Lung (tissue), 12 donors: ENCODE results near the gene TTR. TPM values are rescaled to one million over a fixed set of nuclear protein-coding genes. Genes with fewer than 3 reads are reported as not detected.
A peak's percentile ranks its signal among the peaks of the same experiment; 100 is the strongest.

Experiments
- ATAC-seq: fragments of 200-7000 bp; cut with Tn5 transposase; one replicate; pipeline ENCODE4 v1.9.1; 2020; ENCODE audit warnings: moderate number of reproducible peaks; ENCODE audit not compliant: insufficient read depth, low FRiP score
- DNase-seq, 3 donors: peaks; one replicate each; pipeline ENCODE4 v3.0.0-alpha.2; 2013 to 2017
- H3K27ac ChIP-seq, 2 donors: one replicate each; pipeline ENCODE4 v1.5.1; 2013; ENCODE audit warnings: mild to moderate bottlenecking in 2 of 2, moderate library complexity in 2 of 2, control low read depth in 1 of 2, inconsistent platforms in 1 of 2, low read depth in 1 of 2, low read length in 1 of 2
- H3K27me3 ChIP-seq, 3 donors: one replicate each; pipeline ENCODE4 v1.5.1; 2013; ENCODE audit warnings: low read length in 2 of 3; ENCODE audit not compliant: control insufficient read depth in 3 of 3, insufficient read depth in 3 of 3
- H3K36me3 ChIP-seq, 4 donors: one replicate each; pipeline ENCODE4 v1.5.1; 2013; ENCODE audit warnings: low read length in 4 of 4, mild to moderate bottlenecking in 1 of 4, moderate library complexity in 1 of 4; ENCODE audit not compliant: control insufficient read depth in 4 of 4, insufficient read depth in 4 of 4
- H3K4me1 ChIP-seq, 5 donors: one replicate each; pipeline ENCODE4 v1.5.1; 2013; ENCODE audit warnings: low read length in 5 of 5, mild to moderate bottlenecking in 2 of 5, moderate library complexity in 1 of 5; ENCODE audit not compliant: control insufficient read depth in 5 of 5, insufficient read depth in 5 of 5
- H3K4me3 ChIP-seq: one replicate; pipeline ENCODE4 v1.5.1; 2013; ENCODE audit warnings: mild to moderate bottlenecking, control low read depth, moderate library complexity
- H3K9ac ChIP-seq, 2 donors: one replicate each; pipeline ENCODE4 v1.5.1; 2013; ENCODE audit warnings: low read length in 2 of 2, control low read depth in 1 of 2; ENCODE audit not compliant: insufficient read depth in 1 of 2
- H3K9me3 ChIP-seq, 4 donors: one replicate each; pipeline ENCODE4 v1.5.1; 2013; ENCODE audit warnings: low read length in 3 of 4, mild to moderate bottlenecking in 1 of 4, moderate library complexity in 1 of 4; ENCODE audit not compliant: control insufficient read depth in 4 of 4, insufficient read depth in 3 of 4
- CTCF ChIP-seq: IDR thresholded peaks from 2 replicates; pipeline ENCODE4 v1.5.1; 2012; ENCODE audit warnings: mild to moderate bottlenecking; ENCODE audit errors: control extremely low read depth, extremely low read depth
- WGBS, 2 donors: extraction: QIAGEN DNeasy Blood & Tissue Kit; methylation state at CpG; one replicate each; pipeline ENCODE4 v1.1.7; 2013; 5-methylcytosine and 5-hydroxymethylcytosine counted together
- polyA plus RNA-seq, 2 donors: library from polyadenylated mRNA; stranded (reverse); fragments of 200-250 nt; gene quantifications; one replicate each; pipeline ENCODE4 v1.2.1, GENCODE V29; 2013
- total RNA-seq, 2 donors: library from RNA; depleted of rRNA in 1 of 2; stranded (reverse); fragments of >200 nt in 1 of 2; gene quantifications; one replicate each; pipeline ENCODE4 v1.2.1, GENCODE V29; 2014 to 2021
- donor health status: control.
- donor health status: control.
- donor health status: Bipolar disorder and iron deficiency.
- donor health status: healthy.
- donor health status: DM: yes; HTN: yes; CAD: no.

The TTR gene
- total and polyA plus RNA-seq, 4 donors, result 0.13 to 1.1 (median 0.70) TPM

GRCh38 chr18:31610286-31611205 lies 18.9 kb downstream of the TTR start:
- 50 to 59% methylated on average over 8 of the region's 8 CpGs for WGBS, 2 donors
- no peaks in the 10 kb centered on the region for H3K36me3 ChIP-seq
- no peak overlapping the region for H3K4me3 ChIP-seq
- peak in 2 of 3 donors; percentile 15 to 18 for DNase-seq
- H3K4me1 ChIP-seq, result peaks cover 0 to 6% (median 0%) of the 10 kb centered on the region in 5 donors
- H3K9me3 ChIP-seq, result peaks cover 0 to 1% (median 0%) of the 10 kb centered on the region in 4 donors
- ATAC-seq, result no peak
- no peak overlapping the region for H3K9ac ChIP-seq
- H3K27ac ChIP-seq, result no peak overlapping the region
- H3K27me3 ChIP-seq, result peaks cover 0 to 3% (median 0%) of the 10 kb centered on the region in 3 donors
- TF ChIP-seq CTCF, result no peak

DNA sequence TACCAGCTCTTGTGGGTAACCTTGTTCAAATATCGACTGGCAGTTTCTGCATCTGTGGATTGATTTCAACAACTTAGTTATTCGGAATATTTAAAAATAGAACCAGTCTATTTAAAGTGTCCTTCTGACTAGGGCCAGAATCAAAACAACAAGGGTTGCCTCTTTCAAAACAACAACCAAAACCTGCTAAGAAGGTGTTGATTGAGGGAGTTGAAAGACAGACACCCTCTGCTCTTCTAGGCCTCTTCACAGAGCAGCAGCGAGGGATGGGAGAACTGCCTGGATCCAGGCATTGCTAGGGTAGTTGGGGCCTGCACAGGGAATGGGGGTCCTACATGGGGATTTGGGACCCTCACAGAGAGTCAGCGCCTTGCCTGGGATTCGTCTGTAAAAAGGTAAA lies 19.8 kb downstream of the TTR start:
- 91 to 92% methylated on average over 5 of the region's 5 CpGs for WGBS, 2 donors
- H3K27ac ChIP-seq, result no peak overlapping the region
- H3K36me3 ChIP-seq, result no peaks in the 10 kb centered on the region
- H3K27me3 ChIP-seq, result peaks cover 0 to 3% (median 0%) of the 10 kb centered on the region in 3 donors
- H3K4me1 ChIP-seq, result peaks cover 0 to 6% (median 0%) of the 10 kb centered on the region in 5 donors
- no peak for ATAC-seq
- DNase-seq, result no peak
- H3K9me3 ChIP-seq, result peaks cover 0 to 1% (median 0%) of the 10 kb centered on the region in 4 donors
- H3K9ac ChIP-seq, result no peak overlapping the region
- no peak for TF ChIP-seq CTCF
- no peak overlapping the region for H3K4me3 ChIP-seq

GRCh38 chr18:31612124-31612523 lies 20.4 kb downstream of the TTR start:
- no peak overlapping the region for H3K27ac ChIP-seq
- ATAC-seq, result no peak

More at GRCh38 chr18:31612124-31612523, 20.4 kb downstream of the TTR start:
- peaks cover 0 to 6% (median 0%) of the 10 kb centered on the region in 5 donors for H3K4me1 ChIP-seq
- no peaks in the 10 kb centered on the region for H3K36me3 ChIP-seq
- H3K4me3 ChIP-seq, result no peak overlapping the region
- 65 to 81% methylated on average over 6 of the region's 6 CpGs for WGBS, 2 donors
- peaks cover 0 to 1% (median 0%) of the 10 kb centered on the region in 4 donors for H3K9me3 ChIP-seq
- H3K9ac ChIP-seq, result no peak overlapping the region
- TF ChIP-seq CTCF, result no peak
- H3K27me3 ChIP-seq, result peaks cover 0 to 3% (median 0%) of the 10 kb centered on the region in 3 donors
- DNase-seq, result no peak
